Mesendoderm (in vitro differentiated cells): ENCODE data around the gene LRRC37A3.
"Not testable (repeated sequence)": the region's sequence is repeated elsewhere in the genome, so short reads cannot be mapped to it uniquely, and the experiment has no call there.

ENCODE experiments used
- DNase-seq: peaks from one replicate; pipeline ENCODE4 v3.0.0; 2013
- H2AK5ac ChIP-seq: 2 replicates; pipeline ENCODE4 v1.6.1; 2013; ENCODE audit warnings: low read length, inconsistent platforms
- H2BK120ac ChIP-seq: 2 replicates; pipeline ENCODE4 v1.6.1; 2013; ENCODE audit warnings: low read depth, mild to moderate bottlenecking, low read length, moderate library complexity, mixed read lengths
- H2BK15ac ChIP-seq: replicated peaks from 2 replicates; pipeline ENCODE4 v1.6.1; 2013; ENCODE audit warnings: low read depth, mild to moderate bottlenecking, moderate library complexity
- H2BK5ac ChIP-seq: 2 replicates; pipeline ENCODE4 v1.6.1; 2013; ENCODE audit warnings: low read length, inconsistent platforms
- H3K18ac ChIP-seq: 2 replicates; pipeline ENCODE4 v1.6.1; 2013; ENCODE audit warnings: mild to moderate bottlenecking, low read length, mixed read lengths
- H3K23ac ChIP-seq: one replicate; pipeline ENCODE4 v1.6.1; 2013; ENCODE audit warnings: low read length
- H3K27ac ChIP-seq: 2 replicates; pipeline ENCODE4 v1.5.1; 2013; ENCODE audit warnings: low read depth, mild to moderate bottlenecking, inconsistent platforms, low read length, moderate library complexity
- H3K27me3 ChIP-seq: 2 replicates; pipeline ENCODE4 v1.6.1; 2013; ENCODE audit warnings: low read length, control low read depth, mild to moderate bottlenecking, inconsistent platforms; ENCODE audit not compliant: insufficient read depth, poor library complexity
- H3K36me3 ChIP-seq: 2 replicates; pipeline ENCODE4 v1.6.1; 2013; ENCODE audit warnings: low read length, inconsistent platforms; ENCODE audit not compliant: control insufficient read depth, insufficient read depth
- H3K4ac ChIP-seq: one replicate; pipeline ENCODE4 v1.6.1; 2013; ENCODE audit warnings: low read depth, mild to moderate bottlenecking, low read length, moderate library complexity
- H3K4me1 ChIP-seq: 2 replicates; pipeline ENCODE4 v1.6.1; 2013; ENCODE audit warnings: low read depth, low read length, inconsistent platforms; ENCODE audit not compliant: control insufficient read depth
- H3K4me2 ChIP-seq: 2 replicates; pipeline ENCODE4 v1.6.1; 2013; ENCODE audit warnings: low read length
- H3K4me3 ChIP-seq: 2 replicates; pipeline ENCODE4 v1.5.1; 2013; ENCODE audit warnings: mild to moderate bottlenecking, low read length
- H3K56ac ChIP-seq: one replicate; pipeline ENCODE4 v1.6.1; 2013; ENCODE audit warnings: low read length
- H3K79me1 ChIP-seq: 2 replicates; pipeline ENCODE4 v1.6.1; 2013; ENCODE audit warnings: low read length, inconsistent platforms
- H3K79me2 ChIP-seq: 2 replicates; pipeline ENCODE4 v1.6.1; 2013; ENCODE audit warnings: mild to moderate bottlenecking, low read length; ENCODE audit not compliant: control insufficient read depth, insufficient read depth
- H3K9ac ChIP-seq: 2 replicates; pipeline ENCODE4 v1.6.1; 2013; ENCODE audit warnings: low read length, inconsistent platforms
- H4K5ac ChIP-seq: one replicate; pipeline ENCODE4 v1.6.1; 2013; ENCODE audit warnings: low read length
- H4K8ac ChIP-seq: one replicate; pipeline ENCODE4 v1.6.1; 2013; ENCODE audit warnings: low read depth, mild to moderate bottlenecking, control low read depth, low read length, moderate library complexity
- WGBS: extraction: QIAGEN DNeasy Blood & Tissue Kit; methylation state at CpG from one replicate; pipeline ENCODE4 v1.1.7; 2013; ENCODE audit warnings: low lambda C conversion rate, missing lambda C conversion rate; ENCODE audit not compliant: insufficient coverage; ENCODE audit errors: extremely low coverage; 5-methylcytosine and 5-hydroxymethylcytosine counted together

The LRRC37A3 gene

GRCh38 chr17:64829068-64829467 is 90.2 kb downstream of the LRRC37A3 start:
- not testable (repeated sequence) for H3K36me3 ChIP-seq, H3K4me2 ChIP-seq, H3K9ac ChIP-seq, H3K4me3 ChIP-seq, H4K8ac ChIP-seq, H2BK120ac ChIP-seq, H4K5ac ChIP-seq, H3K27ac ChIP-seq, H2AK5ac ChIP-seq, H3K18ac ChIP-seq, H3K4me1 ChIP-seq, H3K4ac ChIP-seq, H3K23ac ChIP-seq, DNase-seq, H2BK15ac ChIP-seq, H3K56ac ChIP-seq, H3K79me1 ChIP-seq, H2BK5ac ChIP-seq, H3K79me2 ChIP-seq, H3K27me3 ChIP-seq
- WGBS = no CpG with 5 or more reads among the region's 5 CpGs

DNA sequence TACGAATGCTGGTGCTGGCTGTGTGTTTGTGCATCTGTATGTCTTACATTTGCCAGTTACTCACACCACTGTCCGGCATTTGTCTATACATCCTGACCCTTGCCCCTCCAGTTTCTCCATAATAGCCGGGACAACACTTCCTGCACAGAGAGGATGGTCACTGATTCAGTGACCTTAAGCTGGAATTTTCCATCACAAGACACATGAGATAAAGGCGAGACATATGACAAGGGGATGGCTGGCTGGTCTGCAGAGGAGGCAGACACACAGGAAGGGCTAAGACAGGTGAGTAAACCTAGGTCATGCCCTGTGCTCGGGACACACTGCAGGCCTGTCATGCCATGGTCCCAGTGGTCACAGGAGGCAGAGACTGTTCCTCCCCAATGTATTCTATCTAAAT is 100.4 kb downstream of the LRRC37A3 start:
- not testable (repeated sequence) for H3K23ac ChIP-seq, H2BK120ac ChIP-seq, H3K4me3 ChIP-seq, H2AK5ac ChIP-seq, H3K18ac ChIP-seq, H3K9ac ChIP-seq, H2BK15ac ChIP-seq, H3K79me1 ChIP-seq, H2BK5ac ChIP-seq, H3K4ac ChIP-seq, H3K4me1 ChIP-seq, DNase-seq, H3K4me2 ChIP-seq, H3K56ac ChIP-seq, H3K27me3 ChIP-seq, H3K79me2 ChIP-seq, H4K5ac ChIP-seq, H3K27ac ChIP-seq, H4K8ac ChIP-seq, H3K36me3 ChIP-seq
- WGBS = no CpG with 5 or more reads among the region's 5 CpGs

GRCh38 chr17:64815833-64816198 is 103.5 kb downstream of the LRRC37A3 start:
- not testable (repeated sequence) for H3K79me1 ChIP-seq, H4K8ac ChIP-seq, H3K4me2 ChIP-seq, H3K27me3 ChIP-seq, H3K4me3 ChIP-seq, H3K23ac ChIP-seq, H3K18ac ChIP-seq, DNase-seq, H3K36me3 ChIP-seq, H2BK15ac ChIP-seq, H3K27ac ChIP-seq, H2BK5ac ChIP-seq, H3K4me1 ChIP-seq, H4K5ac ChIP-seq, H3K56ac ChIP-seq, H3K4ac ChIP-seq, H2BK120ac ChIP-seq, H3K9ac ChIP-seq, H2AK5ac ChIP-seq, H3K79me2 ChIP-seq
- no CpG with 5 or more reads among the region's 5 CpGs for WGBS

DNA sequence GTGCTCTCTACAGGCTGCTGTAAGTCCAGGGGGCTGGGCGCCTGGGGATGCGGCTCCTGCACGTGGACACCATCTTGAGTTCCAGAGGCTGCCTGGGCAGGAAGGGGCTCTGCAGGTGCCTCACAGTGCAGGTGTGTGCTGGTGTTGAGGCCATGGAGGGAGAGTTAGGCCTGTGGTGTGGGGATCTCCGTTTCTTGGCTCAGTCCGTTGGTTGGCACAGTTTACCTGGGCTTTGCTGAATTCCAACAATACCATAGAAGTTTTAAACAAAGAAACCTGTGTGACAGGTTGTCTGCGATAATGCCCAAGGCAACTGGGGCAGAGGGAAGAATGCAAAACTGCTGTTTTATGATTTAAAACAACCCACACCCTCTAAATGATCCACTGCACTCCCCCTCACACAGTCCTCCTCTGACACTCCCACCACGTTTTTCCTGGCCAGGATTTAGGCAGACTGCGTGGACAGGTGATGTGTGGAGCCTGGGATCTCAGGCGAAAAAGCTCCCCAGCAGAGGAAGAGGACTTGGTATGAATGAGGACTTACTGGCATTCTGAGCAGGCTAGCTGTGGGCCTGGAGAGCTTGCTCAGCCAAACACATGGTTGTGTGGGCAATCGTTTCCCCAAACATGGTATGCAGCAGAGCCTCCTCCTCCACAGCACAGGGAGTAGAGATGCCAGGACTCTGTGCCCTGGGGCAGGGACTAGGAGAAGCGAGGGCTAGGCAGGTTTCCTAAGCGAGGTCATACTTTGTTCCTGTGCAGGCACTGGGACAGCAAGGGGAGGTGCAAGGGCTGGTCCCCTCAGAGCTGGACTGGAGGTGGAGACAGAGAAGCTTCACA is 104.1 kb downstream of the LRRC37A3 start:
- H2AK5ac ChIP-seq, H3K9ac ChIP-seq, H2BK15ac ChIP-seq, H3K56ac ChIP-seq, H3K4me1 ChIP-seq, H3K23ac ChIP-seq, H3K4ac ChIP-seq, H3K27me3 ChIP-seq, H4K5ac ChIP-seq, H3K79me2 ChIP-seq, H3K36me3 ChIP-seq, H3K4me3 ChIP-seq, H2BK5ac ChIP-seq, H2BK120ac ChIP-seq, H3K79me1 ChIP-seq, H3K18ac ChIP-seq, H4K8ac ChIP-seq, H3K27ac ChIP-seq, H3K4me2 ChIP-seq: not testable (repeated sequence)
- DNase-seq = peak; percentile 78
- no CpG with 5 or more reads among the region's 12 CpGs for WGBS

GRCh38 chr17:64808178-64808977 is 110.9 kb downstream of the LRRC37A3 start:
- not testable (repeated sequence) for H3K79me1 ChIP-seq, DNase-seq, H2BK5ac ChIP-seq, H4K5ac ChIP-seq, H3K23ac ChIP-seq, H3K9ac ChIP-seq, H3K4me2 ChIP-seq, H3K56ac ChIP-seq, H3K4me3 ChIP-seq, H2BK120ac ChIP-seq, H3K27me3 ChIP-seq, H4K8ac ChIP-seq, H3K36me3 ChIP-seq, H3K27ac ChIP-seq, H3K18ac ChIP-seq, H3K4ac ChIP-seq, H3K79me2 ChIP-seq, H3K4me1 ChIP-seq, H2AK5ac ChIP-seq, H2BK15ac ChIP-seq
- no CpG with 5 or more reads among the region's 9 CpGs for WGBS
